K562 (cell line): ENCODE data around the gene MEP1B. TPM values are rescaled to one million over a fixed set of nuclear protein-coding genes. Genes with fewer than 3 reads are reported as not detected.

ENCODE experiments used
- ATAC-seq: fragments of 200-7000 bp; cut with Tn5 transposase; 3 replicates; pipeline ENCODE4 v1.9.1; 2020; ENCODE audit warnings: moderate library complexity
- Bru-seq: library from RNA; stranded (reverse); fragments of 400-500 nt; gene quantifications from one replicate; lab custom pipeline; 2021; lab: Mats Ljungman, UMichigan
- BruChase-seq, 2 experiments: library from RNA; stranded (reverse); fragments of 400-500 nt; gene quantifications; one replicate each; lab custom pipeline; 2021; lab: Mats Ljungman, UMichigan
- BruUV-seq: library from RNA; stranded (reverse); fragments of 400-500 nt; replicated peaks from 2 replicates; lab custom pipeline; 2021; lab: Mats Ljungman, UMichigan
- CTCF ChIA-PET: fragments of 300-600 bp; formaldehyde crosslinking; extraction: SDS; loops from one replicate; lab custom pipeline; 2021; ENCODE audit warnings: low intra/inter-chr PET ratio; lab: Yijun Ruan, JAX
- POLR2A ChIA-PET: fragments of 300-600, 350-650 bp; sonication (Branson Sonifier 250); formaldehyde crosslinking; extraction: SDS; loops from one replicate; lab custom pipeline; 2021; ENCODE audit warnings: antibody characterized with exemption, inconsistent platforms; lab: Yijun Ruan, JAX
- DNase-seq, 4 experiments: peaks; one replicate each; pipeline versions ENCODE4 v3.0.0 to v3.0.0-alpha.2; 2011 to 2018; ENCODE audit warnings: low spot score in 3 of 4, mixed read lengths in 3 of 4; ENCODE audit errors: extremely low read depth in 1 of 4
- FAIRE-seq: peaks from 2 replicates; lab custom pipeline; 2011; peaks lifted over from hg19 to GRCh38; lab: Jason Lieb, UNC
- H2AFZ ChIP-seq: 2 replicates; pipeline ENCODE4 v1.6.0; 2011; ENCODE audit warnings: low read depth, low read length, control low read depth, inconsistent platforms
- H3K27ac ChIP-seq: fragments of 200-600 bp; 3 replicates; pipeline ENCODE4 v1.8.0; 2011; ENCODE audit warnings: low read depth, mild to moderate bottlenecking, control low read depth, inconsistent platforms, low read length, moderate library complexity, mixed read lengths; ENCODE audit errors: extremely low read depth
- H3K27me3 ChIP-seq, 2 experiments: fragments of 300-600 bp in 1 of 2; 2 replicates in 1 of 2; 3 replicates in 1 of 2; pipeline versions ENCODE4 v1.6.0 to v1.8.0; 2011; ENCODE audit warnings: inconsistent platforms in 2 of 2, low read length in 2 of 2, mild to moderate bottlenecking in 1 of 2, mixed read lengths in 1 of 2, moderate library complexity in 1 of 2; ENCODE audit not compliant: control insufficient read depth in 2 of 2, insufficient read depth in 2 of 2
- H3K36me3 ChIP-seq: fragments of 300-600 bp; 3 replicates; pipeline ENCODE4 v1.8.0; 2011; ENCODE audit warnings: mild to moderate bottlenecking, low read length, inconsistent platforms; ENCODE audit not compliant: control insufficient read depth, insufficient read depth
- H3K4me1 ChIP-seq, 2 experiments: fragments of 200-600 bp in 1 of 2; replicated peaks in 1 of 2; 2 replicates in 1 of 2; 3 replicates in 1 of 2; pipeline versions ENCODE4 v1.5.1 to v1.8.0; 2011; ENCODE audit warnings: inconsistent platforms in 2 of 2, low read length in 2 of 2, mild to moderate bottlenecking in 1 of 2, mixed read lengths in 1 of 2, moderate library complexity in 1 of 2; ENCODE audit not compliant: control insufficient read depth in 2 of 2, insufficient read depth in 2 of 2
- H3K4me2 ChIP-seq: 2 replicates; pipeline ENCODE4 v1.6.1; 2011; ENCODE audit warnings: low read length, control low read depth, inconsistent platforms, mixed read lengths; ENCODE audit not compliant: insufficient read depth
- H3K4me3 ChIP-seq: fragments of 200-600 bp; sonication (generic), shearing (Covaris generic); 2 replicates; pipeline ENCODE4 v1.5.1; 2016; ENCODE audit warnings: control low read depth, inconsistent platforms
- H3K79me2 ChIP-seq: fragments of 200-600 bp; 3 replicates; pipeline ENCODE4 v1.8.0; 2011; ENCODE audit warnings: low read length, inconsistent platforms; ENCODE audit not compliant: control insufficient read depth, insufficient read depth
- H3K9ac ChIP-seq, 2 experiments: 2 replicates each; pipeline versions ENCODE4 v1.6.0 to v1.6.1; 2011; ENCODE audit warnings: low read depth in 2 of 2, low read length in 2 of 2, control low read depth in 1 of 2, inconsistent platforms in 1 of 2, mild to moderate bottlenecking in 1 of 2, mixed read lengths in 1 of 2; ENCODE audit not compliant: insufficient read depth in 1 of 2
- H3K9me1 ChIP-seq: one replicate; pipeline ENCODE4 v1.6.0; 2011; ENCODE audit warnings: inconsistent platforms, mild to moderate bottlenecking, low read length, moderate library complexity; ENCODE audit not compliant: control insufficient read depth, insufficient read depth
- H3K9me3 ChIP-seq: replicated peaks from 2 replicates; pipeline ENCODE4 v1.5.1; 2011; ENCODE audit warnings: low read depth, low read length, inconsistent platforms; ENCODE audit not compliant: control insufficient read depth, insufficient read depth
- H4K20me1 ChIP-seq: replicated peaks from 2 replicates; pipeline ENCODE4 v1.6.1; 2011; ENCODE audit warnings: low read length, inconsistent platforms, mixed read lengths; ENCODE audit not compliant: control insufficient read depth, insufficient read depth
- ATF3 ChIP-seq, 2 experiments: fragments of 450-650 bp in 1 of 2; sonication (generic) in 1 of 2; formaldehyde crosslinking in 1 of 2; IDR thresholded peaks in 1 of 2; conservative IDR thresholded peaks in 1 of 2; 2 replicates each; pipeline versions ENCODE4 v1.6.1 to v1.8.1; 2016 to 2023; ENCODE audit warnings: mild to moderate bottlenecking in 2 of 2, moderate library complexity in 2 of 2, inconsistent platforms in 1 of 2, missing genetic modification reagents in 1 of 2
- MBD1 ChIP-seq: fragments of 250-450 bp; sonication (Bioruptor Pico); IDR thresholded peaks from 2 replicates; pipeline ENCODE4 v1.8.0; 2022; ENCODE audit warnings: inconsistent platforms
- MTA1 ChIP-seq: fragments of 450-650 bp; IDR thresholded peaks from 2 replicates; pipeline ENCODE4 v1.6.1; 2017; ENCODE audit warnings: borderline replicate concordance
- POLR2G ChIP-seq: fragments of 200-400 bp; formaldehyde crosslinking; IDR thresholded peaks from 2 replicates; pipeline ENCODE4 v1.6.1; 2017; ENCODE audit warnings: low read depth, mild to moderate bottlenecking, antibody characterized with exemption, low read length, moderate library complexity
- TCF3 ChIP-seq: sonication (generic); formaldehyde crosslinking; IDR thresholded peaks from 2 replicates; pipeline ENCODE4 v1.4.0; 2020; ENCODE audit warnings: mild to moderate bottlenecking, missing genetic modification reagents
- TGIF2 ChIP-seq: sonication (generic); formaldehyde crosslinking; IDR thresholded peaks from 2 replicates; pipeline ENCODE4 v1.8.1; 2022; ENCODE audit warnings: mild to moderate bottlenecking, missing genetic modification reagents, moderate library complexity
- ZFPM2 ChIP-seq: fragments of 250-450 bp; sonication (Bioruptor Pico); IDR thresholded peaks from 2 replicates; pipeline ENCODE4 v1.5.1; 2022; ENCODE audit warnings: mild to moderate bottlenecking
- ZNF253 ChIP-seq: fragments of 250-450 bp; sonication (Bioruptor Pico); conservative IDR thresholded peaks from 2 replicates; pipeline ENCODE4 v1.6.1; 2021; ENCODE audit warnings: mild to moderate bottlenecking
- ZNF586 ChIP-seq: fragments of 450-650 bp; formaldehyde crosslinking; conservative IDR thresholded peaks from 2 replicates; pipeline ENCODE4 v1.4.0; 2020; ENCODE audit warnings: mild to moderate bottlenecking, moderate library complexity
- ZNF695 ChIP-seq: fragments of 450-650 bp; formaldehyde crosslinking; IDR thresholded peaks from 2 replicates; pipeline ENCODE4 v1.4.0; 2020; ENCODE audit warnings: mild to moderate bottlenecking, moderate library complexity
- WGBS: fragments of 100-300 bp; shearing (Covaris generic); methylation state at CpG from one replicate; pipeline ENCODE4 v1.1.6; 2016; ENCODE audit warnings: low coverage, mixed read lengths; ENCODE audit not compliant: insufficient coverage; ENCODE audit errors: missing lambda C conversion rate; 5-methylcytosine and 5-hydroxymethylcytosine counted together
- in situ Hi-C: fragments of 300-500 bp; cut with MboI; formaldehyde crosslinking; loops from 4 replicates; pipeline ENCODE4 v1.15.0; 2018; ENCODE audit warnings: inconsistent platforms, mixed read lengths
- intact Hi-C: fragments of 100-400 bp; cut with micrococcal nuclease; formaldehyde crosslinking; loops from 2 replicates; pipeline ENCODE4 v1.14.2; 2022
- long read RNA-seq, 3 experiments: library from polyadenylated mRNA in 2 of 3; library from RNA in 1 of 3; unstranded in 2 of 3; stranded (forward) in 1 of 3; transcript quantifications; one replicate each; pipeline ENCODE4 v2.0.0, GENCODE V29; 2019 to 2022
- polyA minus RNA-seq, 3 experiments: library from RNA; depleted of rRNA, polyadenylated mRNA; stranded (reverse); fragments of >200 nt; gene quantifications; 2 replicates each; pipeline ENCODE4 v1.2.3, GENCODE V29; 2011
- polyA plus RNA-seq, 8 experiments: library from polyadenylated mRNA; depleted of rRNA in 4 of 8; stranded (reverse) in 5 of 8; unstranded in 3 of 8; fragments of >200 nt; fragmentation: Nextera tagmentation in 2 of 8; fragmentation: Illumina TruSeq in 1 of 8; extraction: Ambion mirVana in 2 of 8; extraction: Trizol in 1 of 8; gene quantifications; 2 replicates each; pipeline versions ENCODE4 v1.2.1 to v1.2.3, GENCODE V29; 2011 to 2014; ENCODE audit warnings: inconsistent platforms in 1 of 8, missing spikeins in 1 of 8
- total RNA-seq, 7 experiments: library from RNA; depleted of rRNA in 6 of 7; stranded (reverse); fragments of >200 nt in 6 of 7; fragmentation: Illumina TruSeq in 2 of 7; extraction: Trizol in 2 of 7; gene quantifications; 2 replicates each; pipeline versions ENCODE4 v1.2.1 to v1.2.3, GENCODE V29; 2011 to 2021; ENCODE audit warnings: low replicate concordance in 1 of 7
- TF ChIP-seq, protein P1 (sequence below): fragments of 450-650 bp; IDR thresholded peaks from 2 replicates; pipeline ENCODE4 v1.7.1; 2018; ENCODE audit warnings: mild to moderate bottlenecking, low read depth; ENCODE audit not compliant: partially characterized antibody

Gene MEP1B
- not detected in 2 replicates for total RNA-seq (2011; cell fraction: chromatin; rRNA removed; ENCODE audit: low replicate concordance)
- total RNA-seq (2011; cell fraction: nucleolus; rRNA removed) = not detected in 2 replicates
- total RNA-seq (2011; cell fraction: nucleoplasm; rRNA removed) = not detected in 2 replicates
- not detected in 2 replicates for total RNA-seq (2014; rRNA removed)
- not detected in 2 replicates for total RNA-seq (2014; rRNA removed; fragmentation: Illumina TruSeq; extraction: Trizol)
- not detected in 2 replicates for total RNA-seq (2015; rRNA removed; fragmentation: Illumina TruSeq; extraction: Trizol)
- total RNA-seq (2021) = not detected in 2 replicates
- polyA plus RNA-seq (2011; rRNA removed) = 0.03 TPM in 1 of 2 replicates, not detected in the other
- polyA plus RNA-seq (2011; cell fraction: cytosol; rRNA removed) = not detected in 2 replicates
- 0.06 TPM in 2 replicates for polyA plus RNA-seq (2011; cell fraction: nucleus; rRNA removed)
- 0.04 and 0.07 TPM in 2 replicates for polyA plus RNA-seq (2012)
- not detected in 2 replicates for polyA plus RNA-seq (2014; fragmentation: Illumina TruSeq; extraction: Trizol)
- not detected for polyA plus RNA-seq (2014; fragmentation: Nextera tagmentation; extraction: Ambion mirVana)
- 0.11 TPM in 1 of 2 replicates, not detected in the other for polyA plus RNA-seq (2014; rRNA removed)
- polyA minus RNA-seq (2011; rRNA and poly(A)+ RNA removed) = 0.06 and 0.07 TPM in 2 replicates
- polyA minus RNA-seq (2011; cell fraction: cytosol; rRNA and poly(A)+ RNA removed) = not detected in 2 replicates
- polyA minus RNA-seq (2011; cell fraction: nucleus; rRNA and poly(A)+ RNA removed) = 0.13 TPM in 1 of 2 replicates, not detected in the other
- Bru-seq, nascent RNA = percentile 4 among the genes with signal in this experiment
- BruChase-seq, experiment 1, labeled RNA remaining after a 2-hour chase = percentile 50 among the genes with signal in this experiment
- BruChase-seq, experiment 2, labeled RNA remaining after a 6-hour chase = percentile 49 among the genes with signal in this experiment
- long read RNA-seq, experiment 1 = 0 reads
- long read RNA-seq, experiment 2 = 0 reads
- long read RNA-seq, experiment 3 = 0 reads

- Histone ChIP-seq H3K36me3 (no peaks in the 10 kb centered on the region), H3K27me3 (no peaks in the 10 kb centered on the region)
- DNase-seq = no peak
- POLR2A ChIA-PET = no interaction called here
- in situ Hi-C loops = no loop called here
- WGBS = 5% methylated on average over 2 of the region's 2 CpGs
- TF ChIP-seq, protein P1, sequence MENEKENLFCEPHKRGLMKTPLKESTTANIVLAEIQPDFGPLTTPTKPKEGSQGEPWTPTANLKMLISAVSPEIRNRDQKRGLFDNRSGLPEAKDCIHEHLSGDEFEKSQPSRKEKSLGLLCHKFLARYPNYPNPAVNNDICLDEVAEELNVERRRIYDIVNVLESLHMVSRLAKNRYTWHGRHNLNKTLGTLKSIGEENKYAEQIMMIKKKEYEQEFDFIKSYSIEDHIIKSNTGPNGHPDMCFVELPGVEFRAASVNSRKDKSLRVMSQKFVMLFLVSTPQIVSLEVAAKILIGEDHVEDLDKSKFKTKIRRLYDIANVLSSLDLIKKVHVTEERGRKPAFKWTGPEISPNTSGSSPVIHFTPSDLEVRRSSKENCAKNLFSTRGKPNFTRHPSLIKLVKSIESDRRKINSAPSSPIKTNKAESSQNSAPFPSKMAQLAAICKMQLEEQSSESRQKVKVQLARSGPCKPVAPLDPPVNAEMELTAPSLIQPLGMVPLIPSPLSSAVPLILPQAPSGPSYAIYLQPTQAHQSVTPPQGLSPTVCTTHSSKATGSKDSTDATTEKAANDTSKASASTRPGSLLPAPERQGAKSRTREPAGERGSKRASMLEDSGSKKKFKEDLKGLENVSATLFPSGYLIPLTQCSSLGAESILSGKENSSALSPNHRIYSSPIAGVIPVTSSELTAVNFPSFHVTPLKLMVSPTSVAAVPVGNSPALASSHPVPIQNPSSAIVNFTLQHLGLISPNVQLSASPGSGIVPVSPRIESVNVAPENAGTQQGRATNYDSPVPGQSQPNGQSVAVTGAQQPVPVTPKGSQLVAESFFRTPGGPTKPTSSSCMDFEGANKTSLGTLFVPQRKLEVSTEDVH = no peak
- no peak for TF ChIP-seq TGIF2 (CRISPR knock-in tag)
- TF ChIP-seq ZNF695 (CRISPR knock-in tag) = no peak
- TF ChIP-seq POLR2G = no peak
- TF ChIP-seq ZFPM2 (CRISPR knock-in tag) = no peak
- no peak for TF ChIP-seq ATF3 (IDR thresholded peaks at IDR 0.05)
- no peak for TF ChIP-seq ATF3 (CRISPR knock-in tag; conservative IDR thresholded peaks at IDR 0.05)
- TF ChIP-seq ZNF253 = no peak
- no peak for TF ChIP-seq ZNF586 (CRISPR knock-in tag)
- TF ChIP-seq MTA1 = no peak
- no peak for TF ChIP-seq MBD1 (CRISPR knock-in tag)
- no peak for TF ChIP-seq TCF3
- TF ChIP-seq, all 486 proteins: peak for 0
- CTCF ChIA-PET = no interaction called here
- Histone ChIP-seq H3K79me2 (no peaks in the 10 kb centered on the region), H2AFZ (no peak within 1 kb of the TSS), H3K9me1 (no peaks in the 10 kb centered on the region), H3K4me3 (no peak within 1 kb of the TSS), H3K4me1 (no peaks in the 10 kb centered on the region), H3K4me2 (no peak within 1 kb of the TSS), H4K20me1 (no peaks in the 10 kb centered on the region), H3K9ac (no peak within 1 kb of the TSS), H3K27ac (no peak within 1 kb of the TSS), H3K9me3 (no peaks in the 10 kb centered on the region)
- FAIRE-seq (no peak), ATAC-seq (no peak)
- intact Hi-C loops = no loop called here
- no TSS peak for BruUV-seq
Observed at GRCh38 chr18:32189790-32190189, at the start of gene MEP1B. MEP1B (plus strand) TSS chr18:32190039; CDS start chr18:32190071, 32 bp downstream.
